ENCODE measurements around the gene KRTAP1-4. TPM values are rescaled to one million over a fixed set of nuclear protein-coding genes. Genes with fewer than 3 reads are reported as not detected.

KRTAP1-4 gene
- polyA plus RNA-seq, 1 donor: not detected

DNA sequence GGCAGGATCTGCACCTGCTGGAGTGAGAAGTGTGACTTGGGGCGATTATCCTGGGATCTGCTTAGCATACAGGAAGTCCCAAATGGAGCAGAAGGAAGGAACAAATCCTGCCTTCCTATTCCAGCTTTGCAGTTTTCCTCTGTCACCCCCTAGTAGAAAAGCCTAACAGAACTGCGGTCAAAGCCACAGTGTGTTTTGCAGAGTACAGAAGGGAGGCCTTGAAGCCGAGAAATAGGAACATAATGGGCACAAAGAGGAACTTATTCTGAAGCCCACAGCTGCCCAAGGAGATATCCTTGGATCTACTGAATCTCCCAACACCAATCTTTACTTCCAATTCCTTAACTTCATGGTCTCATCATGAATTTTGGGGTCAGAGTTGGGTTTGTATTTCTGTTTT lies 11.5 kb downstream of the KRTAP1-4 start:
- Histone ChIP-seq H3K9me3 (ENCODE audit: control insufficient read depth, low read depth, low read length) (no peaks in the 10 kb centered on the region), H3K27me3 (ENCODE audit: control insufficient read depth, insufficient read depth, low read length) (no peaks in the 10 kb centered on the region), H3K36me3 (ENCODE audit: control insufficient read depth, insufficient read depth, low read length) (no peaks in the 10 kb centered on the region), H3K4me3 (ENCODE audit: low read length) (no peak overlapping the region), H3K4me1 (ENCODE audit: control insufficient read depth, insufficient read depth, low read length) (no peaks in the 10 kb centered on the region), H3K27ac (ENCODE audit: low read length) (no peak overlapping the region)
- DNase-seq: no peak
- WGBS (ENCODE audit: insufficient coverage, low lambda C conversion rate): no CpG with 5 or more reads among the region's 3 CpGs

GRCh38 chr17:41016578-41017215 lies 13.3 kb downstream of the KRTAP1-4 start:
- H3K4me1 ChIP-seq (ENCODE audit: control insufficient read depth, insufficient read depth, low read length): no peaks in the 10 kb centered on the region
- 65% methylated on average over 2 of the region's 13 CpGs for WGBS (ENCODE audit: insufficient coverage, low lambda C conversion rate)
- no peaks in the 10 kb centered on the region for H3K9me3 ChIP-seq (ENCODE audit: control insufficient read depth, low read depth, low read length)
- H3K36me3 ChIP-seq (ENCODE audit: control insufficient read depth, insufficient read depth, low read length): no peaks in the 10 kb centered on the region
- no peaks in the 10 kb centered on the region for H3K27me3 ChIP-seq (ENCODE audit: control insufficient read depth, insufficient read depth, low read length)
- no peak overlapping the region for H3K4me3 ChIP-seq (ENCODE audit: low read length)
- no peak overlapping the region for H3K27ac ChIP-seq (ENCODE audit: low read length)
- DNase-seq: no peak

GRCh38 chr17:41015454-41015853 lies 14.5 kb downstream of the KRTAP1-4 start:
- DNase-seq: no peak
- no peaks in the 10 kb centered on the region for H3K36me3 ChIP-seq (ENCODE audit: control insufficient read depth, insufficient read depth, low read length)
- no peaks in the 10 kb centered on the region for H3K27me3 ChIP-seq (ENCODE audit: control insufficient read depth, insufficient read depth, low read length)
- WGBS (ENCODE audit: insufficient coverage, low lambda C conversion rate): 100% methylated on average over 2 of the region's 7 CpGs
- H3K4me3 ChIP-seq (ENCODE audit: low read length): no peak overlapping the region
- H3K27ac ChIP-seq (ENCODE audit: low read length): no peak overlapping the region
- no peaks in the 10 kb centered on the region for H3K4me1 ChIP-seq (ENCODE audit: control insufficient read depth, insufficient read depth, low read length)
- H3K9me3 ChIP-seq (ENCODE audit: control insufficient read depth, low read depth, low read length): no peaks in the 10 kb centered on the region

DNA sequence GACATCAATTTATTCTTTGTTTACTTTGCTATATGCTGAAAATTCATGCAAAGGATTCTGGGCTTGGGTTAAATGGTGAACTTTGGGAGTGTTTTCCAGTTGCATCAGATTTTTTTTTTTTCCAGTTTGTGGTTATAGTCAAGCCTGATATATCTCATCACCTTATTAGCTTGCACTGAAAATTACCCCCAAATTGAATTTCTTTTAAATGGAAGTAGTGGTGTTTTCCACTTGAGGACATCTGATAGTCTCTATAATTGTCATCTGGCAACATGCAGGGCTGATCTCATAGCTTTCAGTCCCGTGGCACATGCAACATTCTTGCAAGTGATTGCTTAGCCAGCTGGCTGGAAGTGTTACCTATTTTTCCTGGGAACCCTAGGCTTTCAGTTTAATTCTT lies 16.4 kb downstream of the KRTAP1-4 start:
- Histone ChIP-seq H3K9me3 (ENCODE audit: control insufficient read depth, low read depth, low read length) (no peaks in the 10 kb centered on the region), H3K36me3 (ENCODE audit: control insufficient read depth, insufficient read depth, low read length) (no peaks in the 10 kb centered on the region), H3K27ac (ENCODE audit: low read length) (no peak overlapping the region), H3K4me3 (ENCODE audit: low read length) (no peak overlapping the region), H3K4me1 (ENCODE audit: control insufficient read depth, insufficient read depth, low read length) (no peaks in the 10 kb centered on the region), H3K27me3 (ENCODE audit: control insufficient read depth, insufficient read depth, low read length) (peaks cover 2% of the 10 kb centered on the region)
- no peak for DNase-seq
- WGBS (ENCODE audit: insufficient coverage, low lambda C conversion rate): no CpG with 5 or more reads among the region's 1 CpG

DNA sequence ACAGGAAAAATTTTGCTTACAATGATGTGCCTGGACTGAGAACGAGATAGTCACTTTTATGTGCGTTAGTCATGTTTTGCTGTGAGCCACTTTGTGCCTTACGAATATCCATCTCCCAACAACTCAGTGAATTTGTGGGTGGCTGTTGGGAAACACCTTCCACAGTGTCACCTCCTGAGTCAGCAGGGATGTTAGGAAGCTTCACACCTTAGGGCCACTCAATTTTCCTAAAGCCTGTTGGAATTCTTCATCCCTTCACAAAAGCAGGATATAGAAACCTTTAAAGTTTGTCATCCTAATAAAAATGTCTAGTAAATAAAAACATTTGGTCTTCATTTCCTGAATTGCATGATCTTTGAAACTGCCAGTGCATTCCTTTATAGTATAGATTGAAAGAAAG lies 16.8 kb downstream of the KRTAP1-4 start:
- no CpG with 5 or more reads among the region's 3 CpGs for whole genome bisulfite sequencing (ENCODE audit: insufficient coverage, low lambda C conversion rate)
- no peak overlapping the region for H3K27ac ChIP-seq (ENCODE audit: low read length)
- H3K9me3 ChIP-seq (ENCODE audit: control insufficient read depth, low read depth, low read length): no peaks in the 10 kb centered on the region
- H3K27me3 ChIP-seq (ENCODE audit: control insufficient read depth, insufficient read depth, low read length): peaks cover 2% of the 10 kb centered on the region
- no peak overlapping the region for H3K4me3 ChIP-seq (ENCODE audit: low read length)
- no peaks in the 10 kb centered on the region for H3K4me1 ChIP-seq (ENCODE audit: control insufficient read depth, insufficient read depth, low read length)
- no peak for DNase-seq
- no peaks in the 10 kb centered on the region for H3K36me3 ChIP-seq (ENCODE audit: control insufficient read depth, insufficient read depth, low read length)

DNA sequence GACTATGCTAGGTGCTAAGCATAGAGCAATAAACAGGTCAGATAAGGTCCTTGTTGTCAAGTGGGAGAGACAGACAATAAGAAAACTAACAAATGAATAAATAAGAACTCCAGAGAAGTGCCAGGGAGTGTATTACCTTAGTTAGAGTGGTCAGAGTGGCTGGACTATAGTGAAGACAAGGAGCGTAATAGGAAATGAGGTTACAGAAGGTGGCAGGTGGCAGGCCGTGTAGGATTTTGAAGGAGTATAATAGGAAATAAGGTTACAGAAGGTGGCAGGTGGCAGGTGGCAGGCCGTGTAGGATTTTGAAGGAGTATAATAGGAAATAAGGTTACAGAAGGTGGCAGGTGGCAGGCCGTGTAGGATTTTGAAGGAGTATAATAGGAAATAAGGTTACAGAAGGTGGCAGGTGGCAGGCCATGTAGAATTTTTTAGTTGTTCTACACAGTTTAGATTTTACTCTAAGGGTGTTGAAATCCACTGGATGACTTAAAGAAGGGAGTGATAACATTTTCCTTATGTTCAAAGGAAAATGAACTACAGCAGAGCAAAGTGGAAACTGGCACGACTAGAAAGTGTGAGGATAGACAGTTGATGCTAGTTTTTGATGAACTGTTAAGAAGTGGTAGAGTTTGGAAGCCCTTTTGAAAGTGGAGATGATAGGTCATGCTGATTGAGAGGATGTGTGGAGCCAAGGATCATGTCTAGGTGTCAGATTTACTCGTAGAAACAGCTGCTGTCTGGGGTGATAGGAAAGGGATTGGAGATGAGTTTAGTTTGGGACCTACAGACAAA lies 17.5 kb downstream of the KRTAP1-4 start:
- Histone ChIP-seq H3K27me3 (ENCODE audit: control insufficient read depth, insufficient read depth, low read length) (peaks cover 2% of the 10 kb centered on the region), H3K9me3 (ENCODE audit: control insufficient read depth, low read depth, low read length) (no peaks in the 10 kb centered on the region), H3K4me1 (ENCODE audit: control insufficient read depth, insufficient read depth, low read length) (no peaks in the 10 kb centered on the region), H3K27ac (ENCODE audit: low read length) (no peak overlapping the region), H3K36me3 (ENCODE audit: control insufficient read depth, insufficient read depth, low read length) (no peaks in the 10 kb centered on the region), H3K4me3 (ENCODE audit: low read length) (no peak overlapping the region)
- DNase-seq: no peak
- 82% methylated on average over 5 of the region's 6 CpGs for WGBS (ENCODE audit: insufficient coverage, low lambda C conversion rate)

- peaks cover 2% of the 10 kb centered on the region for H3K27me3 ChIP-seq (ENCODE audit: control insufficient read depth, insufficient read depth, low read length)
- H3K4me3 ChIP-seq (ENCODE audit: low read length): no peak overlapping the region
- no peak overlapping the region for H3K27ac ChIP-seq (ENCODE audit: low read length)
- no peaks in the 10 kb centered on the region for H3K4me1 ChIP-seq (ENCODE audit: control insufficient read depth, insufficient read depth, low read length)
- no peaks in the 10 kb centered on the region for H3K9me3 ChIP-seq (ENCODE audit: control insufficient read depth, low read depth, low read length)
- no peak for DNase-seq
- no peaks in the 10 kb centered on the region for H3K36me3 ChIP-seq (ENCODE audit: control insufficient read depth, insufficient read depth, low read length)
Measured at GRCh38 chr17:41010441-41010840, 19.6 kb downstream of the KRTAP1-4 start.

DNA sequence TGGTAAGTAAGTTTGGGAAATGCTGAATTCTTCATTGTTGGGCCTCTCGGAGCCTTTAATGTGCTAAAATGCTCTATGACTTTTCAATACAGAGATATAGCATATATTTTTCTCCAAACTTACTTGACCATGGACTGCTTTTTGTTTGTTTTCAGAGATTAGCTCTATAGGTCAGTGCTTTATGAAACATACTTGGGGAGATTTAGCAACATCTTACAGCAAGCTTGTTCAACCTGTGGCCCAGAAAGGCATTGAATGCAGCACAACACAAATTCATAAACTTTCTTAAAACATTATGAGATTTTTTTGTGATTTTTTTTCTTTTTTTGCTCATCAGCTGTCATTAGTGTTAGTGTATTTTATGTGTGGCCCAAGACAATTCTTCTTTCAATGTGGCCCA lies 20.1 kb downstream of the KRTAP1-4 start:
- Histone ChIP-seq H3K4me1 (ENCODE audit: control insufficient read depth, insufficient read depth, low read length) (no peaks in the 10 kb centered on the region), H3K9me3 (ENCODE audit: control insufficient read depth, low read depth, low read length) (no peaks in the 10 kb centered on the region), H3K27ac (ENCODE audit: low read length) (no peak overlapping the region), H3K36me3 (ENCODE audit: control insufficient read depth, insufficient read depth, low read length) (no peaks in the 10 kb centered on the region), H3K27me3 (ENCODE audit: control insufficient read depth, insufficient read depth, low read length) (peaks cover 2% of the 10 kb centered on the region), H3K4me3 (ENCODE audit: low read length) (no peak overlapping the region)
- no peak for DNase-seq
- WGBS (ENCODE audit: insufficient coverage, low lambda C conversion rate): no CpG with 5 or more reads among the region's 1 CpG

DNA sequence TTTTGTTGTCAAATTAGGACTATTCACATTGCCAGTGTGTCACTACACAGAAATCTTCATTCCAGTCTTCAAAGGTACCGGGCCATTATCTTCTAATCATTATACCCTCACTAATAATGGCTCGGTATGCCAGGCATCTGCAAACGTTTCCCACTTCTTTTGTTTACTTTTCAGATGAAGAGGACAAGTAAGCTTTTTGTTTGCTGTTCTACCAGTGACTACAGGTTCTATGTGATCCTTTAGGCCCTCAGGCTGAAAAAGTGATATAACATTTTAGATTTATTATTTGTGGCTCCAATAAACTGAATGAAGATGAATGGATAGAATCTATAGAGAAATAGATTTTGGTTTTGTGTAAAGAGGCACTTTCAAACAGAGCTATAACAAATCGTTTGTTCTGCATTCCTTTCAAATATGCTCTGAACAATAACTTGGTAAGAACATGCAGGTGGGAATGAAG lies 20.7 kb downstream of the KRTAP1-4 start:
- 75% methylated on average over 1 of the region's 4 CpGs for WGBS (ENCODE audit: insufficient coverage, low lambda C conversion rate)
- no peaks in the 10 kb centered on the region for H3K4me1 ChIP-seq (ENCODE audit: control insufficient read depth, insufficient read depth, low read length)

GRCh38 chr17:41008811-41009210 lies 21.2 kb downstream of the KRTAP1-4 start, which contains the start of gene KRTAP3-1:
Gene KRTAP3-1, minus strand, starts transcription at chr17:41009128. Its CDS starts 54 bp downstream, at chr17:41009074.
- H3K4me3 ChIP-seq (ENCODE audit: low read length): no peak within 1 kb of the TSS
- no peaks in the 10 kb centered on the region for H3K36me3 ChIP-seq (ENCODE audit: control insufficient read depth, insufficient read depth, low read length)
- H3K27me3 ChIP-seq (ENCODE audit: control insufficient read depth, insufficient read depth, low read length): peaks cover 2% of the 10 kb centered on the region
- H3K9me3 ChIP-seq (ENCODE audit: control insufficient read depth, low read depth, low read length): no peaks in the 10 kb centered on the region
- H3K27ac ChIP-seq (ENCODE audit: low read length): no peak within 1 kb of the TSS
- no peaks in the 10 kb centered on the region for H3K4me1 ChIP-seq (ENCODE audit: control insufficient read depth, insufficient read depth, low read length)
- 83% methylated on average over 2 of the region's 8 CpGs for WGBS (ENCODE audit: insufficient coverage, low lambda C conversion rate)
- peak in 1 of 2 donors; percentile 7 for DNase-seq

More for the DNA sequence above, 20.7 kb downstream of the KRTAP1-4 start:
- no peaks in the 10 kb centered on the region for H3K9me3 ChIP-seq (ENCODE audit: control insufficient read depth, low read depth, low read length)
- H3K36me3 ChIP-seq (ENCODE audit: control insufficient read depth, insufficient read depth, low read length): no peaks in the 10 kb centered on the region
- peaks cover 2% of the 10 kb centered on the region for H3K27me3 ChIP-seq (ENCODE audit: control insufficient read depth, insufficient read depth, low read length)
- no peak overlapping the region for H3K27ac ChIP-seq (ENCODE audit: low read length)
- no peak overlapping the region for H3K4me3 ChIP-seq (ENCODE audit: low read length)
- DNase-seq: no peak
